Measurements from ENCODE around the gene MCF2L.

GRCh38 chr13:113115363-113116205, 146.6 kb downstream of the MCF2L start:
- no peak for TF ChIP-seq POLR2AphosphoS5 (IDR thresholded peaks at IDR 0.05; ENCODE audit: low read depth, low read length)
- no peak for TF ChIP-seq POLR2A (IDR thresholded peaks at IDR 0.05; ENCODE audit: low read depth, low read length)

Measured in GM12891 (cell line).